ENCODE results near the gene BID. TPM values are rescaled to one million over a fixed set of nuclear protein-coding genes. Genes with fewer than 3 reads are reported as not detected.
"Not testable (repeated sequence)": the region's sequence is repeated elsewhere in the genome, so short reads cannot be mapped to it uniquely, and the experiment has no call there.

BID gene
- total RNA-seq, 1 experiment from 2014 or later, result 58.2 TPM

DNA sequence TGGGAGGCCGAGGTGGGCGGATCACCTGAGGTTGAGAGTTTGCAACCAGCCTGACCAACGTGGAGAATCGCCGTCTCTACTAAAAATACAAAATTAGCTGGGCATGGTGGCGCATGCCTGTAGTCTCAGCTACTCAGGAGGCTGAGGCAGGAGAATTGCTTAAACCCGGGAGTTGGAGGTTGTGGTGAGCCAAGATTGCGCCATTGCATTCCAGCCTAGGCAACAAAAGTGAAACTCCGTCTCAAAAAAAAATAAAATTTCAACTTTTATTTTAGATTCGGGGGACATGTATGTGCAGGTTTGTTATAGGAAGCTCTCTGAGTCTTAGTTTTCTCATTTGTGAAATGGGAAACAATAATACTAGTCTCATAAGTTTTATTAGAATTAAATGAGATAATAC is 77.1 kb downstream of the BID start:
- H3K9me2 ChIP-seq (ENCODE audit: insufficient read depth), result not testable (repeated sequence)

DNA sequence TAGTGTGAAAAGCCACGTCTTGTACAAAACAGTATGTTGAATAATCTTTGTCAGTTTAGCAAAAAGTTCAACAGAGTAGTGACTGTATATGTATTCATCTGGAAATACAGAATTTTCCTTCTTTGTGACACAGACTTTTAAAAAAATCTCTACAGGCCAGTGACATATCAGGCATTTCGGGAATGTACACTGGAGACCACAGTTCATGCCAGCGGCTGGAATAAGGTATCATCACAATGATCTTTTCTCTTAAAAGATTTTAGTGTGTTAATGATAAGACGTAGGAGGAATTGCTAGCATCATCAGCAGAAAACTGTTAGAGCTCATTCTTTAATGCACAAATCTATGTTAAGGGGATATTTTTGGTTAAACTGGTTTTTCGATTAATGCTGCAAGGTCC is 78.3 kb downstream of the BID start:
- Histone ChIP-seq H3K4me1 (ENCODE audit: control insufficient read depth in 1 of 2, insufficient read depth in 2 of 2, low read length in 2 of 2) (no peaks in the 10 kb centered on the region), H3K4me2 (ENCODE audit: low read length) (no peak overlapping the region), H3K79me2 (ENCODE audit: insufficient read depth, low read length) (no peaks in the 10 kb centered on the region), H3K27ac (ENCODE audit: low read depth, low read length) (no peak overlapping the region), H3K27me3 (ENCODE audit: insufficient read depth, low read length) (no peaks in the 10 kb centered on the region), H3K9ac (ENCODE audit: low read length) (no peak overlapping the region), H4K20me1 (ENCODE audit: insufficient read depth) (no peaks in the 10 kb centered on the region; the same call in none of the 2 replicates), H2AFZ (ENCODE audit: low read depth, low read length, poor library complexity, severe bottlenecking) (no peak overlapping the region), H3K4me3 (replicated peaks in 1 of 2; ENCODE audit: low read depth in 1 of 2, low read length in 2 of 2) (no peak overlapping the region), H3K36me3 (ENCODE audit: control insufficient read depth in 1 of 2, insufficient read depth in 2 of 2, low read length in 2 of 2) (peaks cover 0 to 5% of the 10 kb centered on the region in 2 experiments; a peak in 1 of 4 replicates), H3K9me2 (ENCODE audit: insufficient read depth) (no peaks in the 10 kb centered on the region), H3K9me3 (ENCODE audit: control insufficient read depth in 1 of 2, insufficient read depth in 1 of 2, low read depth in 1 of 2, low read length in 2 of 2) (no peaks in the 10 kb centered on the region)
- DNase-seq (ENCODE audit: low read depth, low spot score), result no peak
- ChIA-PET CTCF (no interaction called here), RAD21 (ENCODE audit: low non-redundant PET in 1 of 2, low total read pairs in 2 of 2, uncharacterized antibody in 2 of 2, unreplicated experiment in 2 of 2) (no interaction called here), POLR2A (no interaction called here)
- intact Hi-C loops (cut with micrococcal nuclease), result no loop called here
- TF ChIP-seq ELF1 (IDR thresholded peaks at IDR 0.05; ENCODE audit: borderline replicate concordance, low read depth), result no peak
- TF ChIP-seq, protein P1, sequence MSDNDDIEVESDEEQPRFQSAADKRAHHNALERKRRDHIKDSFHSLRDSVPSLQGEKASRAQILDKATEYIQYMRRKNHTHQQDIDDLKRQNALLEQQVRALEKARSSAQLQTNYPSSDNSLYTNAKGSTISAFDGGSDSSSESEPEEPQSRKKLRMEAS (IDR thresholded peaks at IDR 0.05), result no peak
- TF ChIP-seq CBX3 (IDR thresholded peaks at IDR 0.05; ENCODE audit: low read depth), result no peak
- TF ChIP-seq TCF7L2 (IDR thresholded peaks at IDR 0.05; ENCODE audit: borderline replicate concordance, extremely low read depth, insufficient read depth, insufficient read length), result no peak
- TF ChIP-seq JUND (IDR thresholded peaks at IDR 0.05), result no peak
- no peak for TF ChIP-seq RAD21 (IDR thresholded peaks at IDR 0.05; ENCODE audit: low read depth)
- TF ChIP-seq FOSL1 (IDR thresholded peaks at IDR 0.05; ENCODE audit: low read depth), result no peak
- TF ChIP-seq, protein P2, sequence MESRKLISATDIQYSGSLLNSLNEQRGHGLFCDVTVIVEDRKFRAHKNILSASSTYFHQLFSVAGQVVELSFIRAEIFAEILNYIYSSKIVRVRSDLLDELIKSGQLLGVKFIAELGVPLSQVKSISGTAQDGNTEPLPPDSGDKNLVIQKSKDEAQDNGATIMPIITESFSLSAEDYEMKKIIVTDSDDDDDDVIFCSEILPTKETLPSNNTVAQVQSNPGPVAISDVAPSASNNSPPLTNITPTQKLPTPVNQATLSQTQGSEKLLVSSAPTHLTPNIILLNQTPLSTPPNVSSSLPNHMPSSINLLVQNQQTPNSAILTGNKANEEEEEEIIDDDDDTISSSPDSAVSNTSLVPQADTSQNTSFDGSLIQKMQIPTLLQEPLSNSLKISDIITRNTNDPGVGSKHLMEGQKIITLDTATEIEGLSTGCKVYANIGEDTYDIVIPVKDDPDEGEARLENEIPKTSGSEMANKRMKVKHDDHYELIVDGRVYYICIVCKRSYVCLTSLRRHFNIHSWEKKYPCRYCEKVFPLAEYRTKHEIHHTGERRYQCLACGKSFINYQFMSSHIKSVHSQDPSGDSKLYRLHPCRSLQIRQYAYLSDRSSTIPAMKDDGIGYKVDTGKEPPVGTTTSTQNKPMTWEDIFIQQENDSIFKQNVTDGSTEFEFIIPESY (IDR thresholded peaks at IDR 0.05; ENCODE audit: extremely low read depth, insufficient replicate concordance, low read length), result no peak
- TF ChIP-seq, protein P3, sequence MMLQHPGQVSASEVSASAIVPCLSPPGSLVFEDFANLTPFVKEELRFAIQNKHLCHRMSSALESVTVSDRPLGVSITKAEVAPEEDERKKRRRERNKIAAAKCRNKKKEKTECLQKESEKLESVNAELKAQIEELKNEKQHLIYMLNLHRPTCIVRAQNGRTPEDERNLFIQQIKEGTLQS (IDR thresholded peaks at IDR 0.05), result no peak
- no peak for TF ChIP-seq SRF (IDR thresholded peaks at IDR 0.05; ENCODE audit: low read depth)
- no peak for TF ChIP-seq SP1 (IDR thresholded peaks at IDR 0.05; ENCODE audit: low read depth)
- no peak for TF ChIP-seq ZNF274 (IDR thresholded peaks at IDR 0.05; ENCODE audit: low read depth, low read length)
- TF ChIP-seq EGR1 (IDR thresholded peaks at IDR 0.05; ENCODE audit: low read depth), result no peak
- no peak for TF ChIP-seq YY1 (IDR thresholded peaks at IDR 0.05; ENCODE audit: extremely low read depth, insufficient replicate concordance, low read depth, low read length)
- no peak for TF ChIP-seq EZH2 (IDR thresholded peaks at IDR 0.05)
- TF ChIP-seq, protein P4, sequence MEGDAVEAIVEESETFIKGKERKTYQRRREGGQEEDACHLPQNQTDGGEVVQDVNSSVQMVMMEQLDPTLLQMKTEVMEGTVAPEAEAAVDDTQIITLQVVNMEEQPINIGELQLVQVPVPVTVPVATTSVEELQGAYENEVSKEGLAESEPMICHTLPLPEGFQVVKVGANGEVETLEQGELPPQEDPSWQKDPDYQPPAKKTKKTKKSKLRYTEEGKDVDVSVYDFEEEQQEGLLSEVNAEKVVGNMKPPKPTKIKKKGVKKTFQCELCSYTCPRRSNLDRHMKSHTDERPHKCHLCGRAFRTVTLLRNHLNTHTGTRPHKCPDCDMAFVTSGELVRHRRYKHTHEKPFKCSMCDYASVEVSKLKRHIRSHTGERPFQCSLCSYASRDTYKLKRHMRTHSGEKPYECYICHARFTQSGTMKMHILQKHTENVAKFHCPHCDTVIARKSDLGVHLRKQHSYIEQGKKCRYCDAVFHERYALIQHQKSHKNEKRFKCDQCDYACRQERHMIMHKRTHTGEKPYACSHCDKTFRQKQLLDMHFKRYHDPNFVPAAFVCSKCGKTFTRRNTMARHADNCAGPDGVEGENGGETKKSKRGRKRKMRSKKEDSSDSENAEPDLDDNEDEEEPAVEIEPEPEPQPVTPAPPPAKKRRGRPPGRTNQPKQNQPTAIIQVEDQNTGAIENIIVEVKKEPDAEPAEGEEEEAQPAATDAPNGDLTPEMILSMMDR (IDR thresholded peaks at IDR 0.05 in 2 of 3, conservative IDR thresholded peaks at IDR 0.05 in 1 of 3; ENCODE audit: borderline replicate concordance in 1 of 3, insufficient read depth in 1 of 3, low read depth in 2 of 3, low read length in 2 of 3), result no peak
- no TSS peak for BruUV-seq (replicated peaks)
- no peak for ATAC-seq

More for the DNA sequence above, 77.1 kb downstream of the BID start:
- RAD21 ChIA-PET (ENCODE audit: low non-redundant PET in 1 of 2, low total read pairs in 2 of 2, uncharacterized antibody in 2 of 2, unreplicated experiment in 2 of 2); BruUV-seq (replicated peaks); H3K4me2 ChIP-seq (ENCODE audit: low read length); H3K36me3 ChIP-seq (ENCODE audit: control insufficient read depth in 1 of 2, insufficient read depth in 2 of 2, low read length in 2 of 2); H3K4me3 ChIP-seq (replicated peaks in 1 of 2; ENCODE audit: low read depth in 1 of 2, low read length in 2 of 2); H4K20me1 ChIP-seq (ENCODE audit: insufficient read depth); DNase-seq (ENCODE audit: low read depth, low spot score); H3K79me2 ChIP-seq (ENCODE audit: insufficient read depth, low read length); intact Hi-C loops (cut with micrococcal nuclease); H3K9ac ChIP-seq (ENCODE audit: low read length); H3K27me3 ChIP-seq (ENCODE audit: insufficient read depth, low read length); ATAC-seq; H3K9me3 ChIP-seq (ENCODE audit: control insufficient read depth in 1 of 2, insufficient read depth in 1 of 2, low read depth in 1 of 2, low read length in 2 of 2); H3K4me1 ChIP-seq (ENCODE audit: control insufficient read depth in 1 of 2, insufficient read depth in 2 of 2, low read length in 2 of 2); H3K27ac ChIP-seq (ENCODE audit: low read depth, low read length); POLR2A ChIA-PET; CTCF ChIA-PET; H2AFZ ChIP-seq (ENCODE audit: low read depth, low read length, poor library complexity, severe bottlenecking): not testable (repeated sequence)
